Left renal pelvis (tissue), 4 donors: Measurements from ENCODE around the gene SLU7. TPM values are rescaled to one million over a fixed set of nuclear protein-coding genes. Genes with fewer than 3 reads are reported as not detected.

Experiments used
- DNase-seq, 4 donors: peaks; one replicate each; pipeline ENCODE4 v3.0.0-alpha.2; 2013; ENCODE audit warnings: low read depth in 4 of 4, low spot score in 3 of 4
- polyA plus RNA-seq, 4 donors: library from polyadenylated mRNA; unstranded; fragments of 120-200 nt; gene quantifications; one replicate each; pipeline ENCODE4 v1.2.1, GENCODE V29; 2013; ENCODE audit not compliant: insufficient read length in 4 of 4

SLU7 gene
- polyA plus RNA-seq, 4 donors: 44.8 to 69.2 (median 65.6) TPM

DNA sequence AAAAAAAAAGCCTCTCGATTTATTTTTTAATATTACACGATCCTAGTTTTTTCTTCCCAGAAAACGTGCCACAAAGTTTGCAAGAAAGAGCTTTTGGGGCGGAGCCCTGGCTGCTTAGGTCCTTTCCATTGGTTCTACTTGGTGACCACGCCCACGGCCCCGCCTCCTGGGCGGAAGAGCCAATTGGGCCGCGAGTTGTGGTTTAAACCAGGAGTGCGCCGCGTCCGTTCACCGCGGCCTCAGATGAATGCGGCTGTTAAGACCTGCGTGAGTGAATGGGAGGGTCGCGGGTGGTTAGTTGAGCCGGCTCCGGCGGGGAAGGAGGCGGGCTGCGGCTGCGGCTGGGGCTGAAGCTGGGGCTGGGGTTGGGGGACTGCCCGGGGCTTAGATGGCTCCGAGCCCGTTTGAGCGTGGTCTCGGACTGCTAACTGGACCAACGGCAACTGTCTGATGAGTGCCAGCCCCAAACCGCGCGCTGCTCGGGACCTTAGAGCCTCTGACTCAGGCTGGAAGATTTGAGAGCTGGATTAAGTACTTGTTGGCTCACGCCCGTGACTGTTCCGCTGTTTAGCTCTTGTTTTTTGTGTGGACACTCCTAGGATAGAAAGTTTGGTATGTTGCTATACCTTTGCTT, 2.9 kb upstream of the SLU7 start, which contains the start of gene PTTG1:
Gene PTTG1 (plus strand): TSS at position 231 of the 634 bp plus-strand sequence. CDS start 458 bp downstream, outside the sequence.
- DNase-seq: peak; percentile 92 to 96 (median 93)

DNA sequence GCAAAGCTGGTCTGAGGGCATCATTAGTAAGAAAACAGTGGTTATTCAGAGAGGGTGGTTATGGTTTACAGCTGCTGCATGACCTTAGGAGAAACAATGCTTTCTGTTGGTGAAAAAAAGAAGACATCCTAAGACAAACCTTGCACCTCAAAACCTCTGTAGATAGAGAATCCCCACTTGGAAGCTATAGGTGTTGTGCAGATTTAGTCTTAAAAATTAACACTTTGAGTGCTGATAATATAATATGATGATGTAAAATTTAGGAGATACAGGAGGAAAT, 1.4 kb upstream of the SLU7 start:
- no peak for DNase-seq

DNA sequence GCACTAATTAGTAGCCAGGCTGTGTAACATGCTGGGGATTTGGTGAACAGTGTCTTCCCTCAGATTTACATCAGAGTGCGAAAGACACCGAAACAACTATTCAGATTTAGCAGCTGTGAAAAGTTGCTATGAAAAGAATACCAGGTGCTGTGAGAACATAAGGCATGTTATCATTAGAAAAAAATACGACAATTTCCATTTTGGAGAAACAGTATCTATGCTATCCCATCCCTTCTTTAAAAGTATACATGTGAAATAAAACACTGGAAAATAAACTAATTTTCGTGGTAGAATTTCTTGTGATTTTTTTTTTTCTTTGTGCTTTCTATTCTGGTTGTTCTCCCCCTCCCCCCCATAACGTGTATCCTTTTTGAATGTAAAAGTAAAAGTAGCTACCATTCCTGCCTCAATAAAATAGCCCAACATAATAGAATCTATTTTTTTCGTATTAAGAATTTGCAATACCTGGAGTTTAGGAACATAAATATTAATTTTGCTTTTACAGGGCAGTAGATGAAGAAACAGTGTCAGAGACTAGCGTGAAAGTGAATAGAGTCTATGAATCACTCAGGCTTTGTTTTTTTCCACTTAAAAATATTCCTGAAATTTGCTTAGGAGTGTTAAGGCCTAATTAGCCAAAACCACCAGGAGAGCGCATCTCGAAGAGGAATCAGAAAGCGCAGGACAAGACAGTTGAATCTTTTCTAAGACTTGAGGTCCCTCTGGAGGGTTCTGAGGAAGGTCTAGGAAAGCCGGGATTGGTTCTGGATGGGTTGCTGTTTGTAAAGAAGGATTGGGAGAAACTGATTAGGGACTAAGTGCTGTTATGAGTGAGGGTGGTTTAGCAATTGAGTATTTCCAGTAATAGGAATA, 813 bp upstream of the SLU7 start:
- no peak for DNase-seq

DNA sequence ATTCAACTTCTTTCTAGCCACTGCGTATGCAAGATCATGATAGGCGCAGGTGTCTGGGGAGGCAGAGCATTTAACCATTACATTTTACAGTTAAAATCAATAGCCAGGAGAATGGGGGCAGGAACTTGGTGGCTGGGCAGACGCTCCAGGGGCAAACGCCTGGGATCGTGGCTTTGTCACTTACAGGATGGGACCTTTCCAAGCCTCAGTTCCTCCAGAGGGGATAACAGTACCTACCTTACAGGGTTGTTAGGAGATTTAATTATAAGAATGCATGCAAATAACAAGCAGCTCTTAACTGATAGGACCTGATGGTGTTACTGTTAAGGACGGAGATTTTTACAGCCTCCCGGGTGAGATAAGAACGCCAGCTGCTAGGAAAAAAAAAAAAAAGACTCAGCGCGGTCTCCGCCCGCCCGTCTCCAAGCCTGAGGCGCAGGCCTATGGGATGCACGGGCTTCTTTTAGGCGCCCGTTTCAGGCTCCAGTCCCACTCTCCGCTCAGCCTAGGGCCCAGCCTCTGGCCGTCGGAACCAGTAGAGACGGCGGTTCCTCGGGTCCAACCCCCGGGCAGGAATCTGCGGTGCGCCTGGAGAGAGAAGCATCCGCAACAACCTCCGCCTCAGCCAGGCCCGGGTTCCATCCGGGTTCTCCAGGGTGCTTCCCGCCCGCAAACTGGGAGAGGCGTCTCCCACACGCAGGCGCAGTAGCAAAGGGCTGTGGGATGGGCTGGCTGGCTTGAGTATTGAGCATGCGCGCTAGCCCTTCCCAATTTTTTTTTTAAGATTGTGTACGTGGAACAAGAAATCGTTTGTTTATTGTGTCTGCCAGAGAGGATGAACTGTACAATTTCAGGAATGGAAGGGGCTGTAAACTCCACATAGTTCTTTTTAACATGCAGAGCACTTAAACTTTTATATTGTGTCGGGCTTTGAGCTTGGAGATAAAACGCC, 19.2 kb downstream of the SLU7 start, which contains the start of gene FAM200C:
Gene FAM200C (minus strand): TSS at position 653 of the 952 bp plus-strand sequence. CDS start 4,564 bp downstream, outside the sequence.
- peak; percentile 82 to 91 (median 86) for DNase-seq

DNA sequence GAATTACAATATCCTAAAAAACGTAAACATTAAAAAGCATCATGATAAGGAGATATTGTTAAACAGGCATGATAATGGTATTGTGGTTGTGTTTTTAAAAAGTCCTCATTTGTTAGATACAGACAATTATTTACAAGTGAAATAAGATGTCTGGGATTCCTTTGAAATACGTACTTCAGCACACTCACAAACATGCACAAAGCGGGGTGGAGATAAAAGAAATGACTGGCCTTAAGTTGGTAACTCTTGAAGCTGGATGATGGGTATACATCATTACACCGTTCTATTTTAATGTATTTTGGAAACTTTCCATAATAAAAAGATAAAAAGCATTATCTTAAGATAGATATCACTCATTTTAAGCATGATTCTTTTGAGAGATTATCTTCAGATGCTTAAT, 20.1 kb downstream of the SLU7 start:
- DNase-seq: no peak

DNA sequence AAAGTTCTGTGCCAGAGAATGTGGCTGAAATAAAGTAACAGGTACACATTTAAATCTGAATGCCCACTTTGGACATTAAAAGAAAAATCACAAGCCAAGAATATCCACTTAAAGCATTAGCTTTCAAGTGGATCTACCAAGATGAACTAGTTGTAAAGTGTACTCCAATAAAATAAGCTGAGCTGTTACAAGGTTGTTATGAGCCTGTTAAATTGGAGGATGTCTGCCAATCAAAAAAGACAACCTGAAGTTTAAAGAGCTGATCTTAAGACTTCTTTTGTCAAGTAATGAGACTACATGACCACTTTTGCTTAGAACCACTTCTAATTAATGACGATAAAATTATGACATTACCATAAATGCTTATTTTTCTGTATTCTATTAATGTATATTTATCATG, 21.4 kb downstream of the SLU7 start:
- no peak for DNase-seq

DNA sequence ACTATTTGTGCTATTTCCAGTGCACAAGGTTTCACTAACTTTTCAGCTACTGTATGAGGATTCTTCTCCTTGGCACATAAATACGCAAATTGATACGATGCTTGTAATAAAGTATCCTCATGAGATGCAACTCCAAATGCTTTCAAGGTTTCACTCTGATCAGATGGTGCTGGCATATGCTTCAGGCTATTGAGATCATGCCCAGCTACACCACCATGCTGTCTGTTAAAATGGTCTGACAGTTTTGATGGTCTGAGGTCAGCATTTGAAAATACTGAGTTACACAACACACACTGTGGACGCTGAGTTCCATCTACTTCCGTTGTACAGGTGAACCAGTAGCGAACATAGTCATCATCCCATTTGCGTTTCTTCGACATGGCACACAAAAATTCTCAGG, 23.8 kb downstream of the SLU7 start:
- no peak for DNase-seq

DNA sequence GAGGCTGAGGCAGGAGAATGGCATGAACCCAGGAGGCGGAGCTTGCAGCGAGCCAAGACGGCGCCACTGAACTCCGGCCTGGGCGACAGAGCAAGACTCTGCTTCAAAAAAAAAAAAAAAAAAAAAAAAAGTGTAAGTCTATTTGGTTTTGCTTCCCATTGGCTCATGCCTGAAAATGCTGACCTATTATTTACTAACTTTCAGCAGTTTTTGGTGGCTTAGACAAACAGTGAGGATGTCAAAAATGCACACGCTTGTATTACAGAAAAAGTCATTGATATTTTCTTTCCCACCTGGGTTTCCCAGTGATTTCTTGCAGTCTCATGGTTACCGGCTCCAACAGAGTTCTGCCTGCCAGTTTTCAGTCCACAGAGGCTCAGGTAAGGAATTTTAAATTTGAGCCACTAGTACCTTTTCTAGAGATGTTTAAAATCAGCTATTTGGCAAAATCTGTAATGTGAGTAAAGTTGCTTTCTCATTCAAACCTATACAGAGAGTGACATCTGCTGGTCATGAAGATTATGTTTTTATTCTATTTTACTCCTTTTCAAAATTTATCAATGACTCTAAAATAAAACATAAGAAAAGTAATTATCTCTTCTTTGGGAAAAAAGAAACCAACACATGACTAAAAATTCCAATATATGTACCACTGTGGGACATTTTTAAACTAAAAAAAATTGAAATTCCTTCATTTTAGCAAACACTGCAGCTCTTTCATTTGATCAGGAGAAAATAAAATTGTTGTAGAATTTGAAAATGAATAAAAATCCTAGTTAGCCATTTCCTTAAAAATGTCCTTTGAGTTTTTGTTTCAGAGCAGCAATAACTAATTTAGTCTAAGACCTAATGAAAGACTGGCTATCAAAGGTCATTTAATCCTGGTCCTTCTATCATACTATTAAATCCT, 27.8 kb downstream of the SLU7 start:
- no peak for DNase-seq

DNA sequence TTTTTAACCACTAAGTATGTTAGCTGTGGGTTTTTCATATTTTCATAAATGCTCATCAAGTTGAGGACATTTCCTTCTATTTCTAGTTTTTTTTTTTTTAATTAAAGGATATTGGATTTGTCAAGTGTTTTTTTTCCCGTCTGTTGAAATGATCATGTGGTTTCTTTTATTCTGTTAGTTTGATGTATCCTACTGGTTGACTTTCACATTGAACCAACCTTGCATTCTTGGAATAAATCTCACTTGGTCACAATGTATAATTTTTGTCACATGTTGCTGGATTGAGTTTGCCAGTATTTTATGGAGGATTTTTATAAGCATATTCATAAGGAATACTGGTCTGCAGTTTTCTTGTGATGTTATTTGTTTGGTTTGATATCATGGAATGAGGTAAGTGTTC, 31.4 kb downstream of the SLU7 start:
- no peak for DNase-seq

DNA sequence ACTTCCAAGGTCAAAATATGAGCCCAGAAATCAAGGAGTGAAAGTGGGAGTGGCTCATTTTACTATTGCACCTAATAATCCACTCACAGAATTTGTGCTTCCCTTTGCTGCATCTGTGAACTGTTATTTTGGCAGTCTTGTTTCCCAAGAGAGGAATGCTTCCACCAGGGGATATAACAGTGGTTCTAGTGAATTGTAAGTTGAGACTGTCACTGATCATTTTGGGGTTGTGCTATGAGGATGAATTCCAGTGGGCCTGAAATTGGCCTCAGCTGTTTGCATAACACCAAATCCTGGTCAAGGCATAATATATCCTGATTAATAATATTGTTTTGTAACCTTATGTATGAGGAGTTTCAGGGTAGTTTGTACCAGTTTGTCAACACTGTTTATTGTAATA, 33.4 kb downstream of the SLU7 start:
- no peak for DNase-seq

DNA sequence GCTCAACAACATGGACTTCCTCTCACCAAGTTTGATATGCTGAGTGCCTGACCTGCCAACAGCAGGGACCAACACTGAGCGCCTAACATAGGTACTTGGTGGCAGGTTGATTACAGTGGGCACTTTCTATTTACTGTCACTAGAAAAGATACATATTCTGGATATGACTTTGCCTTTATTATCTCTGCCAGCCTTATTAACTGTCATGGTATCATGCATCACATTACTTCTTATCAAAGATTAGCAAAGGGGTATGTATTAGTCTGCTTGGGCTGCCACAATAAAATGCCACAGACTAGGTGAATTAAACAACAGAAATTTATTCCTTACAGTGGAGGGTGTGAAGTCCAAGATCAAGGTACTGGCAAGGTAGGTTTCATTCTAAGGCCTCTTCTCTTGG, 34.2 kb downstream of the SLU7 start:
- DNase-seq: no peak

DNA sequence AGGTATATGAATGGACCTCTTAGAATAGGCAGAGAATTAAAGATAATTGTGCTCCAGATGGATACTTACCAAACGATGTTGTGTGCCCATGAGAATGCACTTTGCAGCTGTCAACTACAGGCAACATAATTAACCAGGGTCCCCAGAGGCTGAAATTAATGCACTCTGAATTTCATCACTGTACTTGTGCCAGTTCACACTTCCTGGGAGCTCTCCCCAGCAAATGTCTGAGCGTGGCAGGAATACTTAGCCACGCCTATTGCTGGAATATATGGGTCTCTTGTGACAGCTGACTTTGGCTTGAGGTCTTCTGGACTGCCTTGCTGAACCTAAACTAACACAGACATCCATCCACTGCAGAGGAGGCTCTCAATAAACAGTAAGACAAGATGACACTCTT, 36.5 kb downstream of the SLU7 start:
- no peak for DNase-seq

DNA sequence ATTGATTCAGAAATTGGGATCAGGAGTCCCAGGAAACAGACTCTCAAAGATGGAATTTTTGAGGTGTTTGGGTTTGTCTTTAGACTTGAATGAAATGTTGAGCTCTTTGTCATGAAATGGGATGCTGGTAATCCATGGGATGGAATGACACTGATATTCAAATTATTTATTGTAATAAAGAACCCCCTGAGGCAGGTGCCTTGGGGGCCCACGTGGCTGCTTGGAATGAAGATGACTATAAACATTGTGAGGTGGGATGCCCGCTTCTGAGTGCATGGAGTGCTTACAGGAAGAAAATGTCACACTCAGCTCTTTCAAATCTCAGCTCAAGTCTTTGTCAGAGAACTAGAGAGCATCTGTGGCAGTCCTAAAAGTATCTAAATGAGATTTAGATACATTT, 38.8 kb downstream of the SLU7 start:
- DNase-seq: no peak

DNA sequence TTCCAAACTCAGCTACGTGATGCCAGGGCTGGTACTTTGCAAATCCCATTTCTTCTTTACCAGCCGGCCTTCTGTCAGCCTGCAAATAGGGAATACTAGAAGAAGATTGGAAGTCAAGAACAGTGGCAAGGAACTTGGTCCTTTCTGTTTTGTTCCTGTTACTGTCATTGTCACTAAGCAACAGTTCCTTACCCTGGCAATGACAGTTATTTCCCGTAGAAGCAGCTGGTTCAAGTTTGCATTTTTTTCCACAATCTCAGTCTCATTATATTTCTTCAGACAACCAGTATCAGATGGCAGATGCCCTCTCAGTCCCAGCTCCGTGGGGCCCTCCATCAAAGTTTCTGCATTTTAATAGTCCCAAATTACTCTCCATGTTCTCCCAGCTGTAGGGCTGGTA, 39.4 kb downstream of the SLU7 start:
- DNase-seq: no peak

DNA sequence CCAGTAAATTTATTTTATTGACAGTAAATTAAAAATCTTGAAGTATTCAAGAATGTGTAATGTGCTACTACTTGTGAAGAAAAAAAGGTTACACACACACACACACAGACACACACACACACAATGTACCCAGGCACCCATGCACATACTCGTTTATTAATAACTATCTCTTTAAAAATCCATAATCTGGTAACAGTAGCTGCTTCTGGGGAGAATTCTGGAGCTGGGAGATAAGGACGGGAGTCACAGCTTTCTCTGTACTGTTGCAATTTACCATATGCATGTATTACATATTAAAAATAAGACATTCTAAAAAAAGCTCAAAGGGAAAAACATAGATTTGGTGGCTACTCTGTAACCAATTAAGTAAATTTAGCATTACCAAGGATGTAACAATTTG, 40.6 kb downstream of the SLU7 start:
- no peak for DNase-seq

DNA sequence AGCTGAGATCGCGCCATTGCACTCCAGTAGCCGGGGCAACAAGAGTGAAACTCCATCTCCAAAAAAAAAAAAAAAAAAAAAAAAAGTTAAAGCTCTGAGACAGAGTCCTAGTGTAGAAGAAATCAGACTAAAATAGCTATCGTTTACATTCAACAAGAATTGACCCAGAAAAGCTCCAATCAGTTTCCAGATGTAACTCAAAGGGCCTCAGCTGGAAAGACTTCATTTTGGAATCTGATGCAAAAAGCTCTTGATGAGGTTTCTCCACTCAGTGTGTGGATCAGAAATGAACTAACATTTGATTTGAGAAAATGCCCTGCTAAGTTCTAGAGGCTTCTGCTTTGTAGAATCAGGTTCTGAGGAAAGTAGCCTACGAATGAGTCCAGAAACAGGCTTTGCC, 41.2 kb downstream of the SLU7 start:
- DNase-seq: no peak

DNA sequence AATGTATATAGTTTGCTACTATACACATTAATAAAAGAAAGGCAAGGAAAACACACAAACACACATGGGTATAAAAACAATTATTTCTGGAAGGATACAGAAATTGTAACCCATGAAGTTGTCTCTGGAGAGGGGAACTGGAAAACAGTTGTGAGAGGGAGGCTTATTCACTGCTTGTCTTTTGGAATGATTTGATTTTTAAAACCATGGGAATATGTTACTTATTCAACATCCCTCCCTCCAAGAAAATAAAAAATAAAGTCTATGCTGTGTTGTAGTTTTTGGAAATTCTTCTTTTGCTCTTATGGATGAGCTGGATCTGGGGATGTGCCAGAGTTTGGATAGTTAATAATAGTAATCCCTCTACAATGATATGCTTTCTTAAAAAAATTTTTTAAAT, 42.5 kb downstream of the SLU7 start:
- no peak for DNase-seq

DNA sequence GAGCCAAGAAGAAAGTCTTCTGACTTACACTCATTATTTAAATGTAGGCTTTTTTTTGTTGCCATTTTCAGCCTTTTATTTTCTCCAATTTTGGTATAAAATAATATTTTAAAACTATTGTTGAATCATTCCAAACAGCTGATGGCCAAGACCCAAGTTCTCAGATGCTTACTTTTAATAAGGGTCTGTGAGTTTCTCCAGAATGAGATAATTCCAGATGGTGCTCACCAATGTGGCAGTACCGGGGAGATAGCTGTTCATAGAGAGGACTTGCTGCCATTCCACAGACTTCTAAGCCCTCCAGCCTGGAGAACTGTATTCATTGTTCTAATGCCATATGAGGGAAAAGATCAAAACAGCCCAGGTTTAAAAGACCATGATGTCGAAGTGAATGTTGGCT, 43.2 kb downstream of the SLU7 start:
- DNase-seq: no peak

DNA sequence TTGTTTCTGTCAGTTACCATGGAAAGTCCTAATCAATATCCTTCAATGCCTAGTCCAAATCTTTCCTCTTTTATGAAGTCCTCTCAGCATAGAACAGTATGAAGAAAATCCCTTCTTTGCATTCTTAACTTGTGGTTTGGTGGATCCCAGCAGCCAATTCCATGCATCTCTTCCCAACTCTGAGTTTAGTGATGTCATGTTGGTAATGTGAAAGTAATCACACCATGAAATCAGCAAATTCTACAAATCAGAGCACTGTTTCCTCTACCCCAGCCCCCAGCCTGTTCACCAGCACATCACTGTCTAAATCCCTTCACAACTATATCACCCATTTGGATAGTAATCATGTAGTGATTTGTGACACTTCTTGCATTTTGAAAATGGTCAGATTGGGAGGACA, 43.7 kb downstream of the SLU7 start:
- no peak for DNase-seq

DNA sequence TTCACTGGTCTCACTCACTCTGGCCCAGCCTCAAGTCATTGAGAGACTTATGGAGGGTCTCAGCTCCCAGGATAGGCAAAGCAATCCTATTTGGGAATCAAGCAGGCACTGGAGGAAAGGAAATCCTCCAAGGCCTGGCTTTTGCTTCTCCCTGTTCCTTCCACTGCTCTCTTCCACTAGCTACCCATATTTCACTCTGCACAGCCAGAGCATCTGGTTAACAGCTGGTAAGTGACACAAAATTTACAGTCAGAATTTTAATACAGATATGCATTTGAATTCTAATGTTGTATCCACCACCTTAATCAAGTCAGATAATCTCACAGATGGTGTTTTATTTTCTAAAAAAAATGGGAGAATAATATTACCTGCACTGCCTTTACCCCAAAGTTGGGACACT, 47.6 kb downstream of the SLU7 start:
- DNase-seq: no peak
